Cardiac septum (tissue), 1 donor: ENCODE data around the gene IRX4. TPM values are rescaled to one million over a fixed set of nuclear protein-coding genes. Genes with fewer than 3 reads are reported as not detected.
A peak's percentile ranks its signal among the peaks of the same experiment; 100 is the strongest.

ENCODE experiments used
- DNase-seq: peaks from one replicate; pipeline ENCODE4 v3.0.0-alpha.2; 2020; ENCODE audit warnings: low spot score
- intact Hi-C: fragments of 100-400 bp; cut with DNase I; formaldehyde crosslinking; loops from one replicate; pipeline ENCODE4 v1.14.0; 2022
- total RNA-seq: library from RNA; stranded (reverse); fragmentation: NEBNext Ultra II Directional; extraction: Animal tissue kit (Norgen Biotek cat#: 25700); gene quantifications from one replicate; pipeline ENCODE4 v1.2.1, GENCODE V29; 2021
- donor health status: DM: no; HTN: no; CAD: no.

Gene IRX4
- total RNA-seq, 1 donor from 2014 or later = 12.1 TPM

GRCh38 chr5:1916041-1917001 is 33.6 kb upstream of the IRX4 start:
- DNase-seq = peak; percentile 66
- intact Hi-C loops = no loop called here

GRCh38 chr5:1915316-1915715 is 32.6 kb upstream of the IRX4 start:
- peak; percentile 71 for DNase-seq
- intact Hi-C loops = no loop called here

- intact Hi-C loops = no loop called here
- peak; percentile 49 for DNase-seq
These were observed 31.7 kb upstream of the IRX4 start for GRCh38 chr5:1914471-1914870.

GRCh38 chr5:1913578-1913977 is 30.9 kb upstream of the IRX4 start:
- intact Hi-C loops = no loop called here
- peak; percentile 39 for DNase-seq

- peak; percentile 10 for DNase-seq
- intact Hi-C loops = no loop called here
These were observed 30.3 kb upstream of the IRX4 start for GRCh38 chr5:1912951-1913565.

- DNase-seq = peak; percentile 50
- intact Hi-C loops = no loop called here
These were observed 29.1 kb upstream of the IRX4 start for GRCh38 chr5:1911773-1912235.

GRCh38 chr5:1910861-1911772 is 28.4 kb upstream of the IRX4 start:
- peak; percentile 72 for DNase-seq
- intact Hi-C loops = no loop called here

GRCh38 chr5:1910081-1910760 is 27.5 kb upstream of the IRX4 start:
- peak; percentile 68 for DNase-seq

GRCh38 chr5:1909346-1909985 is 26.7 kb upstream of the IRX4 start:
- intact Hi-C loops = no loop called here
- peak; percentile 35 for DNase-seq

More at GRCh38 chr5:1910081-1910760, 27.5 kb upstream of the IRX4 start:
- intact Hi-C loops = no loop called here

- peak; percentile 59 for DNase-seq
- intact Hi-C loops = no loop called here
These were observed 26.2 kb upstream of the IRX4 start for GRCh38 chr5:1908931-1909330.

GRCh38 chr5:1907616-1908015 is 24.9 kb upstream of the IRX4 start:
- intact Hi-C loops = no loop called here
- DNase-seq = peak; percentile 62

- intact Hi-C loops = no loop called here
- DNase-seq = no peak
These were observed 22.4 kb upstream of the IRX4 start for GRCh38 chr5:1905108-1905507.

- intact Hi-C loops = no loop called here
- DNase-seq = no peak
These were observed 19.3 kb upstream of the IRX4 start for GRCh38 chr5:1901983-1902382.

GRCh38 chr5:1901061-1901460 is 18.3 kb upstream of the IRX4 start:
- no peak for DNase-seq
- intact Hi-C loops = no loop called here

- DNase-seq = no peak
- intact Hi-C loops = no loop called here
These were observed 16.5 kb upstream of the IRX4 start for GRCh38 chr5:1899201-1899600.

- intact Hi-C loops = no loop called here
- DNase-seq = no peak
These were observed 15.2 kb upstream of the IRX4 start for GRCh38 chr5:1897816-1898450.

- intact Hi-C loops = no loop called here
- DNase-seq = no peak
These were observed 14.7 kb upstream of the IRX4 start for GRCh38 chr5:1897386-1897785.
